Activated CD8-positive, alpha-beta memory T cell treated with anti-CD3 and anti-CD28 coated beads, Interleukin-2, amount 50 U/mL, for 1 hour (primary cell): ENCODE measurements around the gene TBC1D14.
"Not testable (repeated sequence)": the region's sequence is repeated elsewhere in the genome, so short reads cannot be mapped to it uniquely, and the experiment has no call there.

ENCODE experiments used
- DNase-seq: peaks from one replicate; pipeline ENCODE4 v3.0.0-alpha.2; 2020; ENCODE audit errors: extremely low read depth

TBC1D14 gene

DNA sequence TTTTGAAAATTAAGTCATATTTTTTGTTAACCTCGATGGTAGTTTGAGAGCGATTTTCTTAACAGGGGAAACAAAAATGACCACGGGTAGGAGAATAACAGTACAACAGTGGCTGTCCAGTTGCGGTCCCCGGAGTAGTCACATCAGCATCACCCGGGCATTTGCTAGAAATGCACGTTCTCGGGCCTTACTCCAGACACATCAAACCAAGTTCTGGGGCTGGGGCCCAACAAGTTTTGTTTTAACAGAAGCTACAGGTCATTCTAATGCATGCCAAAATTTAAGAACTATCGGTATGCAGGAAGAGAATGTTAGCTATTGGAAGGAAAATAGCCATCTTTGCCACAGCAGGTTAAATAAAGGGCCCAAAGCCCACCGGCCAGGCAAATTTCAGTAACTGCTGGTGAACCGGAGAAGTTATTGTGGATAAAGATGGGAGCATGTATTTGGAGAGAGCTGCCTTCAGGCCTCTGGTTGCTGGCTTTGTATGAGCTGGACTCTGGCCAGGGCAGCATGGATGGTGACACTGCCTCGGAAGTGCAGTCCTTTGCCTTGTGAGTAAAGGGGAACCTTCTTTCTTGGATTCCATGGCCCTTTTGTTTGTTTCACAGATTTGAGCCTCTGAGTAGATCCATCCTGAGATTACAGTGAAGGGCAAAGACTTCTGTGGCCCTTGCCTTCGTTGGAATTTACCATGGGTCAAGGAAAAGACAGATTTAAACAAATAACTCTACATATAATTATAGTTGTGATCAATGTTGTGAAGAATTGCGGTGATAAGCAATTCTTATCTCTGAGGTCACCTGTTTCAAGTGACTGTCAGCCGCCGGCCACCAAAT, 62.1 kb downstream of the TBC1D14 start:
- DNase-seq: no peak

DNA sequence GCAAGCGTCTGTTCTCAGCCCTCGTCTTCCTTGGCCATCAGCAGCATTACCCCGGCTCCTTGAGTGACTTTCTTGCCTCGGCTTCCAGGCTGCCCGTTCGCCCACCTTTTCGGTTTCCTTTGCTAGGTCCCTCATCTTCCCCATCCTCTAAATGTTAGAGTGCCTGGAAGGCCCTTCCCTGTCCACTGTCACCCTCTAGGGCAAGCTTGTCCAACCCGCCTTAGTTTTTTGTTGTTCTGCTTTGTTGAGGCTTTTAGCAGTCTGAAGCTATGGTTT, 62.7 kb downstream of the TBC1D14 start:
- DNase-seq: no peak

DNA sequence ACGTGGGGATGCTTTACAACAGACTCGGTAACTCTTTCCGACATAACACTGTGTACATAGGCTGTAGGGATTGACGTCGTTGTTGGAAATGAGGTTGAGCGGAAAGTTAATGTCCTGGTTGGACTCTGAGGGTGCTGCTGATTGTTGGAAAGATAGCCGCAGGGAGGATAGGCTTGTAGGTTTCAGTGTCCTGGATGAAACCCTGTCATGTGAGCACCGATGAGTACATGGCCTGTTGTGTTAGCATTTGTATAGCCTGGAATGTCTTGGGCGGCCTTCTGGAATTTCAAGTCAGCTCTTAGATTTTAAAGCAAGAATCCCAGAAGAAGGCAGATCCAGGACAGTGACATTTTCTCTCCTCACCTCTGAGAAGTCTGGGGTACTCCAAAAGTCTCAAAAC, 63.3 kb downstream of the TBC1D14 start:
- DNase-seq: no peak

DNA sequence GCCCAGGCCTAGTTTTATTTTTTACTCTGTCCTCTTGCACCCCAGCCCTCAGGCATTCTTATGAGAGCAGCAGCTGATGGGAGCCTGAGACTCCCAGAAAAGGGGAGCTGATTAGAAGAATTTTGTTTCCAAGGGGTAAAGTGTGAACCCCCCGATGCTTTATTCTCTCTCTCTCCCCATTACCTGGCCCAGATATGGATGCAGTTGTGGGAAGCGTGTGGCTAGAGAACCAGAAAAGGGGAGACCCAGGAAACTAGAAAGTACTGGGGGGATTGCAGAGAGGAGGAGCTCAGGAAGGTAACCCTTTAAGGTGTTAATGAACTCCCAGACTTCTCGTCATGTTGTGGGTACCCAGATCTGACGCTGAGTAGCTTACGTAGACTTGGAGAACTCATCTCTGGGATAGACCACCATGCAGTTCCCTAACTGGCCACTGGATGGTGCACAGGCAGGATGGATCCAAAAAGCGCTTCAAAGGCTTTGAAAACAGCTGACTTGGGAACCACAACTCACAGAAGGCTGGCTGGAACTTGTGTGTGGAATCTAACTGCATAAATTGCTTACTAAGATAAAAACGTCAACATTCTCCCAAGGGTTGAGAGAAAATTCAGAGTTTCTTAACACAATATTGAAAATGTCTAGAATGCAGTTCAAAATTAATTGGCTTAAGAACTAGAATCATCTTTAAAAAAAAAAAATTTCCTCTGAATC, 64.7 kb downstream of the TBC1D14 start:
- DNase-seq: peak; percentile 60

DNA sequence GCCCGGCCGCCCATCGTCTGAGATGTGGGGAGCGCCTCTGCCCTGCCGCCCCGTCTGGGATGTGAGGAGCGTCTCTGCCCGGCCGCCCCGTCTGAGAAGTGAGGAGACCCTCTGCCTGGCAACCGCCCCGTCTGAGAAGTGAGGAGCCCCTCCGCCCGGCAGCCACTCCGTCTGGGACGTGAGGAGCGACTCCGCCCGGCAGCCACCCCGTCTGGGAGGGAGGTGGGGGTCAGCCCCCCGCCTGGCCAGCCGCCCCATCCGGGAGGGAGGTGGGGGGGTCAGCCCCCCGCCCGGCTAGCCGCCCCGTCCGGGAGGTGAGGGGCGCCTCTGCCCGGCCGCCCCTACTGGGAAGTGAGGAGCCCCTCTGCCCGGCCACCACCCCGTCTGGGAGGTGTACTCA, 68.2 kb downstream of the TBC1D14 start:
- DNase-seq: not testable (repeated sequence)

DNA sequence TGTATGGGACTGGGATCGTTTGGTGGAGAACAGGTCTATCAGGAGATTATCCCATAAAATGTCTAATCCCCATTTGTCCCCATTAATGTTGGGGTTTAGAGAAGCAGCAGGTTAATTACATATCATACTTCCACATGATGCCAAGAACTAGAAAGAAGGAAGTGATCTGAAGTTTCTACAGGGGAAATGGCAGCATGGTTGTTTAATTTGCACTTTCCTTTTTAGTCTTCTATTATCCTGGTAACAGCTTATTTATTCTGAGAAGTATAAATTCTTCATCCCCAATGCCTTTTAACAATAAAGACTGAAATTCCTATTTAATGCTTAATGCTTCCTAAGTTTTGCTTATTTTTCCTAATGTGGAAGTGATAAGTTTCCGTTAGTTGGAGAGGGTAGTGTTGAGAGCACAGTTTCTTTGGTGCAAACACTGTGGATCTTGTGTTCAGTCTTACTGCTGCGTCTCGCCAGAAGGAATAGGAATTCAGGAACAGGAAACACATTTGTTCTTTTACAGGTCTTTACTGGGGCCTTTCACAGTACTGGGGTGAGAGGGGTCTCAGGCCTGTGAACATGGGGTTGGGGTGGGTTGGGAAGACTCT, 74.0 kb downstream of the TBC1D14 start:
- DNase-seq: no peak

DNA sequence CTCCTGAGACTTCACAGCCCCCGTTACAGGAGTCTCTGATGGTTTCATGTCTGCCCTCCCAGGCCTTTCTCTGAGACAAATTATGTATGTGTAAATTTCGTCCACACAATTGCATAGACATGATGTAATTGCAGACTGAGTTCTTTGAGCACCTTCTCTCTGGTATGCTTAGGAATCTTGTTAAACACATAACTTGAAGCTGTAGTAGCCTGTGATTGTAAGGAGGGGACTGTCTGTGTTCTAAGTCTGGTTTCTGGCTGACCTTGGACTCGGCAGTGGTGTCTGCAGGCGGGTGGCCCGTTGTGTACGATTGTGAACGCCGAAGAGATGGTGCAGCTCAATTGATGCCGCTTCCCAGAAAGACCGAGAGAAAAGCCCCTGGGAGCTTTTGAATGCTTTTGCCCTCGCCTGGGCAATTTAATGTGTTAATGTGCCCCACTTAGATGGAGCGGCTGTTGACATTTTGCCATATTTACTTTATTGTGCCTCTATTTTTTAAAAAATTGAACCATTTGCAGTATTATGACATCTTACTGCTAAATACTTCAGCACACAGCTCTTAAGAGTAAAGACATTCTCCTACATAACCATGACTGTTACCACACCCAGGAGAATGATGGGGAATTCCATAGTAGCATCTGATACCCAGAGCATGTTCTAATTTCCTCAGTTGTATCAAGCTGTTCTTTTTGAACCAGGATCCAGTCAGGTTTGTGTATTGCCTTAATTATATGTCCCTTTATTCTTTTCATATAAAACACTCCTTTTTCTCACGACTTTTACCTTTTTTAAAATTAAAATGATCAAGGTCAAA, 75.2 kb downstream of the TBC1D14 start:
- no peak for DNase-seq

DNA sequence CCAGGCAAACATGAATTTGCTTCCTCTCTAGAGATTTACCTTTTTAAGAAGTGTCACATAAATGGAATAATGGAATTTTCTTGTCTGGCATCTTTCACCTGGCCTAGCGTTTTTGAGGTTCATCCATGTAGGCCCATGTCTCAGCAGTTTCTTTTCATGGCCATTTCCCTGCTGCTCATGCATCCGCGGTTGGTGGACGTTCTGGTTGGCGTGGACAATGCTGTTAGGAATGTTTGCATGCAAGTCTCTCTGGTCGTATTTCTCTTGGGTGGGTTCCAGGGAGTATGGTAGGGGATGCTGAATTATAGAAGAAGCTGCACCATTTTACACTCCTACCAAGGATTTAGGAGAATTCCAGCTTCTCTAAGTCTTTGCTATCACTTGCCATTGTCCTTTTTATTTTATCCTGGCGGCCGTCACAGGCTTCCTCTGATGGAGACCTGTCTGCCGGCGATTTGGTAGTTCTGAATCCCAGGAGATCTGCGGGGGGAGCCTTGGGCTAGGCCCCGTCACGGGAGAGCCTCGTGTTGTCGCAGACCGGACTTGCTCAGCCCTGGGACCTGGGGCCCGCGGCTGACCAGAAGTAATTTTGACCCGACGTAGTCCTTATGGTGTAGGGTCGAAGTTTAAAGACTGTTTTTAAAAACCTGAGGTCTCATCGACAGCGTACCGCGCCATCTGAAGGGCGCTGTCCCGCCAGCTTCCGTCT, 76.6 kb downstream of the TBC1D14 start:
- no peak for DNase-seq

DNA sequence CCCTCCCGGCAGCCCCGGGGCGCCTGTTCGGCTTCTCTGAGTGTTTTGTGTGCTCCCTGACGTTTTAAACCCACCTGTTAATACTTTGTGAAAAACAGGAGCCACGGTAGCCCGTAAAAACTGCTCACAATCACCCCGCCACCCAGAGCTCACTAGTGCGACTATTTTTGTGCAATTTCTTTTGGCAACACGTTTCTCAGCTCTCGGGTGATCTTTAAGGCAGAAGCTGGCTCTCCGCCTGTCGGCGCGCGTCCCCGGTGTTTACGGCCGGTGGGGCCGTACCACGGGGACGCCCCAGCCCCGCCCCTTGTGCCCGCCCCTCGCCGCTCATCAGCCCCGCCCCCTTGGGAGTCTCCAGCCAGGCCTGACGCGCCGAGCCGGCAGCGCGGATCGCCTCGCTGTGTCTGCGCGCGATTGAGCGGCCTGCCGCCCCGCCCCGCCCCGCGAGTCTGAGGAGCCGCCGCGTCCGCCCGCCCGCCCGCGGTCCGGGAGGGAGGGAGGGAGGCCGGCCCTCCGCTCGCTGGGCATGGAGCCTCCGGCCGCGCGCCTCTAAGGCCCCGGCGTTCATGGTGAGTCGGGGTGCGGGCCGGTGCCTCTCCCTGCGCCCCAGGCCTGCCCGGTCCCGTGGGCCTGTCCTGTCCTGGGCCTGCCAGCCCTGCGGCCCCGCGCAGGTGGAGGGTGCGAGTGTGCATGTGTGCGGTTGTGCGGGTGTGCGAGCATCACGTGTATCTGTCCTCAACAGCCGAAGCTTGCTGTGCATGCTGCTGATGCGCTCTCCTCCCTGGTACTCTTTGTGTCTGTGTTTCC, 77.4 kb downstream of the TBC1D14 start:
- DNase-seq: peak; percentile 81

DNA sequence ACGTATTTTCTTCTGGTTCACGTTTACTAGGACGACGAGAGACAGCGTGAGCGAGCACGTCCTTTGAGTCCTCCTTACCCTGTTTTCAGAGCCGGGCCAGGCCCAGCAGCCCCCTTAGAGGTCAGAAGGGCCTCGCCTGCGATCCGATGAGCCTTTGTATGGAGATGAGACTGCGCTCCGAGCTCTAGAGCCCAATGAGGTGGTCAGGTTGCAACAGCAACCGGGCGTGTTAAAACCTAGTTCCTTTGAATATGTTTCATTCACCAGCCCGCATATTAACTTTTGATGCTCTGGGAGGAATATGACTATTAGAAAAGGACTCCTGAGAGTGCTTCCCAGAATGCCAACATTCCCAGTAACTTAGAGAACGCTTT, 77.9 kb downstream of the TBC1D14 start:
- DNase-seq: no peak

DNA sequence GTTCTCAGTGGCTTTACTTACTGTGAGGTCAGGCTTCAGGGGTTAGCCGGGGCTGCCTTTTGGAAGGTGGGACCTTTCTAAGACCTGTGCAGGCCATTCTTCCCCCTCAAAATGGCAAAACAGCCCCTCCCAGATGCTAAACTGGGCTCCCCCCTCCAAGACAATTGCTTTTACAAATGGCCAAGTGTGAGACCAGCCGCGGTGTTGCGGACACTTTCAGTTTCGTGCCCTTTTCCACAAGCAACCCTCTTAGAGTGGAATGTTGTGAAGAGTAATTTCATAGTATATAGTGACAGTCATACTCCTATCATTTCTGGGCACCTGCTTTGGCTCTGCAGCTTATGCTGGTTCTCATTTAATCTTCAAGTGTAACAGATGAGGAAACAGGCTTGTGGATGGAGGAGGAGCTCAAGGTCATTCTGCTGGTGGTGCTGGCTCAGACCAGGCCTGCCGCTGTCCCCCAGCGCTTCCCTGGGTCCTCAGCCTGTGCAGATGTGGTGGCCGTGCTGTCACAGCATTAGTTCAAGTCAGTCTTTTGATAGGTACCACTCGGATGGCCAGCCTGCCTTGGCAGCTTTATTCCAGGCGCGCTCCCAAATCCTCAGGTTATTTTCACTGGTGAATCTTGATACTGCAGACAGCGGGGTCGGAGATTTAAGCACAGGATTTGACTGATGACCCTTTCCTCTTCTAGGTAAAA, 78.5 kb downstream of the TBC1D14 start:
- no peak for DNase-seq

DNA sequence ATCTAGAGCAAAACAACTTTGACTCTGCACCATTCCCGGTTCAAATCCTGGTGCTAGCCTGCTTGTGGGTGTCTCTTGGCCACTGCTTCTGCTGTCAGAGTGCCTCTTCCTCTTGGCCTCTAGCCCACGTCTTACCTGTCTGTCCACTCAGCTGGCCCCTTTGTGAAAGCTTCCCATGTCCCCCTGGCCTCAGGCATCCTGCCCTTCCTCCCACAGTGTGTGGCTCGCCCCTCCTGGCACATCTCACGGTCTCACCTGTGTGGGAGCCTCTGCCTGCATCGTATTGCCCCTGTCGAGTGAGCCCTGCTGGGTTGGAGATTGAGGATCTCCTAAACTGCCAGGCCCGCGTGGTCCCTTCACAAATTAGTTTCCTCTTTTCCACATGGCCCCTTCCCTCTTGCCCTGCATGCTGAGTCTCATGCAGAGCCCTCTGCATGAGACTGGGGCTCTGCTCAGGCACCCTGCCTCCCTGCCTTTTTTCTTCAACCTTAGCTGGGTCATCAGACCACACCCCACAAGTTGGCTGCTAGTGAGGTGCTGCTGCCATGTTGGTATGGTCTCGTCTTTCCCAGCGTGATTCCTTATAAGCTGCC, 79.8 kb downstream of the TBC1D14 start:
- DNase-seq: no peak

DNA sequence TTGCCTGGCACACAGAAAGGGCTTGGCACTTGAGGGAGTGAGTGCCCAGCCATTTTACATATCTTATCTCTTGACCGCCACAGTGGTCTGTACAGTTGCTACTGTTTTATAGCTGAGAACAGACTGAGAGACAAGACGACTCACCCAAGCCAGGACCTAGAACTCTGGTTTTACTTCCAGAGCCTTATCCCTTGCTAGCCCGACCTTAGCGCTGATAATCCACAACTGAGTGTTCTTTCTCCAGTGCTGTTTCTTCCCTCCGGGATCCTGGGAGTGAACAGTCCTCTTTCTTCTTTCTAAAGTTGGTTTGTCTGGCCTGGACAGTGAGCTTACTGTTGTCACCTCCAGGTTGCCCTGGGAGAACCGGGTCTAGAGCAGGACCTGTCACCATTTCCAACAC, 81.0 kb downstream of the TBC1D14 start:
- no peak for DNase-seq

DNA sequence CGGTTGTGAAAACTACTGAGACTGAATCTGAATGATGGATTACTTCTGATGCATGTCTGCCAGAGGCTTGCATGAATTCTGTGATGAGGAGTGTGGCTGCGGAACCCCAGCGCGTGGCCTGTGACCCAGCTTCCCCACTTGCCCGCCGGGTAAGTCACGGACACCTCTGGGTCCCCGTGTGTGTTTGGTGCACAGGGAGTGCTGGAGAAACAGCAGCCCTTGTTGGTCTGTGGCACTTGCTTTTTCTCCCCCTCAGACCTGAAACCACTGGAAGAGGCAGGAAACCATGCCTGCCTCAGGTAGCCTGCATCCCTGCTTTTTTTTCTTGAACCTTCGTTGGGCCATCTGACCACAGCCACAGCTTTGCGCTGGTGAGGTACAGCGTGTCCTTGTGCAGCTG, 81.6 kb downstream of the TBC1D14 start:
- no peak for DNase-seq

DNA sequence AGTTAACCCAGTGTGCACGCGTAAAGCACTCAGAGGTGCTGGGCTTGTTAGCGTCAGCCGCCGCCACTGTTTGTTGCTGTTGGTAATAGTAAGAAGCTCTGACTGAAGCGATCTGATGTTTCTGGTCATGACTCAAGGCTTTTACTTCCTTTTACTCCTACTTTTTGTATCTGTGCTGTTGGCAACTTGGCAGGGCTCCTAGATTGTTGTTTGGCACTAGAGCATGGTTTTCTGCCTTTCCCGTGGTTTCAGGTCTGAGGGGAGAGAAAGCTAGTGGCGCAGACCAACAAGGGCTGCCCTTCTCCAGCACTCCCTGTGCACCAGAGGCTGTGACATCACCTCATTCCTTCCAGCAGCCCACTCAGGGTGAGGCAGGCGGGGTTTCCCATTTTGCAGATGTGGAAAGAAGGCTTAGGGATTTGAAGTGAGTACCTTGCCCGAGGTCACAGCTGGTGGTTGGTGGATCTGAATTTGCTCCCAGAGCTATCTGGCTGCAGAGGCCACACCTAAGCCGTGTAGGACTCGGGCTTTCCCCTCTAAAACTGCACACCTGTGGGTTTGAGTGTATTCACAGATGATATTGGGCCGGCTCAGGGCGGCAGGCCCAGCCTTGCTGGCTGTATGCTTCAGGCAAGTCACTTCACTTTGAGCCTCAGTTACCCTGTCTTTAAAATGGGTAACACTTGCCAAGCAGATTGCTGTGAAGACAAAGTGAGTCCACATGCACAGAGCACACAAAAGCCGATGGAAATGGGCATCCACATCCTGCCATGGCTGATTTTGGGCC, 82.3 kb downstream of the TBC1D14 start:
- DNase-seq: no peak

DNA sequence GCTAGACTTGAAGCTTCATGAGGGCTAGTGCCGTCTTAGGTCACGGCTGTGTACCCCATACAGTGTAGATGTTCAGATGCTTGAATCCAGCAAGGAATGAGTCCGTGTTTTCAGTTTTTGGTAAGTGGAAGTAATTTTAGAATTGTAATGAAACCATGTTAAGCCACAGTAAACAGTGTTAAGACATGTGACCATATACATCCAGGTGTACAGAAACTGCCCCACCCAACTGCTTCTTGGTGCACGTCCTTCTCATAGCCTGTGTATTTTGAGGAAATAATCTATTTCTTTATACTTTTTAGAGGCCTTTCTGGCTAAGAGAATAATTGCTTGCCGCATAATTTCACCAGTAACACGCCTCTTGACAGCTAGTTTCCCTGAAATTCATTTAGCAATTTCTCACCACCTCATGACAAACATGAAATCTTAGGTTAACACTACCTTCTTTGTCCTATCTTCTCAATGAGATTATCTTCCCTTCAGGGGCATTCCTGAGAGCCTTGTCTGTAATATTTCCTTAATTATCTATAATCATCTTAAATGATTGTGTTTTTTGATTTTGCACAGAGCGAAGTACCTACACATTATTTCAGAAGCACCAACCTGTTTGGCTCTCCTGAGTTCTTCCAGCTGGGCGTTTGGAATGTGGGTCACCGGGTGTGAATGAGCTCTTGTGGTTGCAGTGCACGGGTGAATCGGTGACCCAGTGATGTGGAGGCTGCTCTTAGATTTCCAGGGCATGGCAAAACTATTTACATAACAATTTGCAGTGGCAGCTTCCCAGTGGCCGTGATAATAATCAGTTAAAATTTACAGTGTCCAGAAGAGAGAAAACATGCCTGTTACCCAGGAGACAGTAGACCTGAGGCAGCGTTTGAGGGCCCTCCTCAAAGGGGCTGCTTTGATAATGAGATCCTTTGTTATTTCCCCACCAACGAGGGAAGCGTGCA, 83.4 kb downstream of the TBC1D14 start:
- DNase-seq: no peak

DNA sequence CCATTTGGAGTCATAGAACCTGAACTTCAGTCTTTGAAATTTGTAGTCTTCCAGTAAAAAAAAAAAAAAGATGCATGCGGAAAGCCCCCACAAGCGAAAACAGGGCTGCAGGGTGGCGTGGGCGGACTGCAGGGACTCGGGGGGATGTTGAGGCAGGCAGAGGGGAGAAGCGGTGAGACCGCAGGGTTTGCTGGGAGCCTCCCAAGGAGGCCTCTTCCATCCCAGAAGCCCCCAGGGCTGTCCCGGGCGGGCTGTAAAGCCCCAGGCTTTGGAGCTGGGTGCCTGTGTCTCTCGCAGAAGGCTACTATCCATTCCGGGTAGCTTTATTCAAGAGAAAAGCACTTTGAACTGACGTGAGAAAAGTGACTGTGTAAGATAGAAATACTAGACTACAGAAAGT, 86.9 kb downstream of the TBC1D14 start:
- DNase-seq: no peak
